Stimulated activated CD4-positive, alpha-beta T cell treated with anti-CD3 and anti-CD28 coated beads, TNF-alpha, amount 100 ng/mL, for 24 hours (primary cell): ENCODE data around the gene UQCC2.

Experiments used
- DNase-seq, 3 experiments: peaks; one replicate each; pipeline ENCODE4 v3.0.0-alpha.2; 2020; ENCODE audit warnings: low read depth in 3 of 3

UQCC2 gene

GRCh38 chr6:33676416-33677142 is 34.9 kb downstream of the UQCC2 start:
- no peak for DNase-seq

- DNase-seq: no peak
These were observed 35.5 kb downstream of the UQCC2 start for GRCh38 chr6:33675968-33676367.

- no peak for DNase-seq
These were observed 37.6 kb downstream of the UQCC2 start for GRCh38 chr6:33673851-33674250.

- DNase-seq: no peak
These were observed 38.7 kb downstream of the UQCC2 start for GRCh38 chr6:33672808-33673207.

GRCh38 chr6:33671744-33672072 is 39.8 kb downstream of the UQCC2 start:
- DNase-seq: no peak

- no peak for DNase-seq
These were observed 40.3 kb downstream of the UQCC2 start for GRCh38 chr6:33670971-33671743.

GRCh38 chr6:33670086-33670660 is 41.3 kb downstream of the UQCC2 start:
- no peak for DNase-seq

GRCh38 chr6:33668914-33669313 is 42.6 kb downstream of the UQCC2 start:
- peak in 2 of 3 experiments; percentile 22 to 45 for DNase-seq

GRCh38 chr6:33668328-33668727 is 43.2 kb downstream of the UQCC2 start:
- DNase-seq: no peak

GRCh38 chr6:33667776-33668175 is 43.7 kb downstream of the UQCC2 start:
- DNase-seq: no peak

GRCh38 chr6:33667072-33667471 is 44.4 kb downstream of the UQCC2 start:
- no peak for DNase-seq

- DNase-seq: no peak
These were observed 45.5 kb downstream of the UQCC2 start for GRCh38 chr6:33665957-33666356.

GRCh38 chr6:33664506-33665057 is 46.9 kb downstream of the UQCC2 start:
- no peak for DNase-seq

- no peak for DNase-seq
These were observed 47.6 kb downstream of the UQCC2 start for GRCh38 chr6:33663727-33664449.

- DNase-seq: no peak
These were observed 48.5 kb downstream of the UQCC2 start for GRCh38 chr6:33663028-33663427.

GRCh38 chr6:33662318-33662717 is 49.2 kb downstream of the UQCC2 start:
- DNase-seq: no peak

- no peak for DNase-seq
These were observed 50.2 kb downstream of the UQCC2 start for GRCh38 chr6:33661106-33661838.

GRCh38 chr6:33659986-33660385 is 51.5 kb downstream of the UQCC2 start:
- no peak for DNase-seq

- DNase-seq: no peak
These were observed 52.4 kb downstream of the UQCC2 start for GRCh38 chr6:33658982-33659689.

- no peak for DNase-seq
These were observed 54.7 kb downstream of the UQCC2 start for GRCh38 chr6:33656844-33657243.
